Tibial nerve (tissue), 3 donors: Measurements from ENCODE around the gene MEP1B.

Experiments used
- POLR2A ChIP-seq, 2 donors: fragments of 450-650 bp; IDR thresholded peaks; one replicate each; pipeline ENCODE4 v1.6.1; 2017; ENCODE audit warnings: antibody characterized with exemption in 2 of 2, mild to moderate bottlenecking in 2 of 2, moderate library complexity in 2 of 2
- TF ChIP-seq, protein P1 (sequence below), 5 experiments: fragments of 200-600 bp in 3 of 5; fragments of 450-650 bp in 2 of 5; sonication (generic) in 3 of 5; IDR thresholded peaks; one replicate each; pipeline ENCODE4 v1.5.1; 2016 to 2019; ENCODE audit warnings: antibody characterized with exemption in 5 of 5, mild to moderate bottlenecking in 3 of 5, moderate library complexity in 2 of 5

DNA sequence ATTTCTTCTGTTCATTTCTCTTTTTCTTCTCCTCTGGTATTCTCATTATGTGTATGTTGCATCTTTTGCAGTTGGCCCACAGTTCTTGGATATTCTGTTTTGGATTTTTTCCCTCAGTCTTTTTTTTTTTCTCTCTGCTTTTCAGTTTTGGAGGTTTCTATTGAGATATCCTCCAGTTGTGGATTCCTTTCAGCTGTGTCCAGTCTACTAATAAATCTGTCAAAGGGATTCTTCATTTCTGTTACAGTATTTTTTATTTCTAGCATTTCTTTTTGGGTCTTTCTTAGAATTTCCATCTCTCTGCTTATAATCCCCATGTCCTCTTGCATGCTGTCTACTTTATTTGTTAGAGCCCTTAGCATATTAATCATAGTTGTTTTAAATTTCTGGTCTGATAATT, 6.3 kb upstream of the MEP1B start:
- TF ChIP-seq, protein P1, sequence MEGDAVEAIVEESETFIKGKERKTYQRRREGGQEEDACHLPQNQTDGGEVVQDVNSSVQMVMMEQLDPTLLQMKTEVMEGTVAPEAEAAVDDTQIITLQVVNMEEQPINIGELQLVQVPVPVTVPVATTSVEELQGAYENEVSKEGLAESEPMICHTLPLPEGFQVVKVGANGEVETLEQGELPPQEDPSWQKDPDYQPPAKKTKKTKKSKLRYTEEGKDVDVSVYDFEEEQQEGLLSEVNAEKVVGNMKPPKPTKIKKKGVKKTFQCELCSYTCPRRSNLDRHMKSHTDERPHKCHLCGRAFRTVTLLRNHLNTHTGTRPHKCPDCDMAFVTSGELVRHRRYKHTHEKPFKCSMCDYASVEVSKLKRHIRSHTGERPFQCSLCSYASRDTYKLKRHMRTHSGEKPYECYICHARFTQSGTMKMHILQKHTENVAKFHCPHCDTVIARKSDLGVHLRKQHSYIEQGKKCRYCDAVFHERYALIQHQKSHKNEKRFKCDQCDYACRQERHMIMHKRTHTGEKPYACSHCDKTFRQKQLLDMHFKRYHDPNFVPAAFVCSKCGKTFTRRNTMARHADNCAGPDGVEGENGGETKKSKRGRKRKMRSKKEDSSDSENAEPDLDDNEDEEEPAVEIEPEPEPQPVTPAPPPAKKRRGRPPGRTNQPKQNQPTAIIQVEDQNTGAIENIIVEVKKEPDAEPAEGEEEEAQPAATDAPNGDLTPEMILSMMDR (IDR thresholded peaks at IDR 0.05) = no peak
- no peak for TF ChIP-seq POLR2A (IDR thresholded peaks at IDR 0.05)
